GM19395 (cell line): ENCODE data around the gene MZB1.
"Not testable (repeated sequence)": the region's sequence is repeated elsewhere in the genome, so short reads cannot be mapped to it uniquely, and the experiment has no call there.

Experiments used
- ATAC-seq: cut with Tn5 transposase; IDR thresholded peaks from one replicate; pipeline ENCODE4 v1.9.1; 2021; ENCODE audit warnings: mild to moderate bottlenecking, moderate library complexity; ENCODE audit not compliant: unreplicated experiment

Gene MZB1

DNA sequence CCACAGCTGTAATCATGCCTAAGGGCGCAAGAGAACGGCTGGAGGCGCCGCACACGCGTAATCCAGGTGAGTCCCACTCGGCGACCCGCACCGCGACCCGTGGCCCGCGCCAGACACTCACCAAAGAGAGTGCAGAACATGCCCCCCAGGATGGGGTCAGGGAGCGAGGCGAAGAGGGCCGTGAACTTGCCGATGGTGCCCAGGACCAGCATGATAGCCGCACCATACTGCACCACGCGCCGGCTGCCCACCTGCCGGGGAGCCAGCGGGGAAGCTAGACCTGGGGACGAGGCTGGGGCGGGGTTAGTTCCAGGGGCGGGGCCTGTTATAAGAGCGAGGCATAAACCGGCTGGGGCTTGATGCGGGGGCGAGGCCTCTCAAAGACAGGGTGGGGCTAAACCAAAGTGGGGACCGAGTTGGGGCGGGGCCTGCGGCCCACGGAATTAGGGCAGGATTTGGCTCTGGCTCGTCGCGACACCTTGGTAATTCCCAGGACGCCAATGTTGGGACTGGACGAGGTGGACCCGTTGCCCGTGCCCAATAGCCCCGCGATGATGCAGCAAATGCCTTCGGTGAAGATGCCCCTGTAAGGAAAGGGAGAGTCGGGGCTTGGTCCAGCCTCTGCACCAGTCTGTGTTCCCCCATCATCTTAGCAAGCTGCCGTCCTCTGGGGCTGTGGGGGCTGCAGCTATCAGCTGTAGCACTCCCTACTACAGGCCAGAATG is 11.4 kb downstream of the MZB1 start:
- no peak for ATAC-seq

DNA sequence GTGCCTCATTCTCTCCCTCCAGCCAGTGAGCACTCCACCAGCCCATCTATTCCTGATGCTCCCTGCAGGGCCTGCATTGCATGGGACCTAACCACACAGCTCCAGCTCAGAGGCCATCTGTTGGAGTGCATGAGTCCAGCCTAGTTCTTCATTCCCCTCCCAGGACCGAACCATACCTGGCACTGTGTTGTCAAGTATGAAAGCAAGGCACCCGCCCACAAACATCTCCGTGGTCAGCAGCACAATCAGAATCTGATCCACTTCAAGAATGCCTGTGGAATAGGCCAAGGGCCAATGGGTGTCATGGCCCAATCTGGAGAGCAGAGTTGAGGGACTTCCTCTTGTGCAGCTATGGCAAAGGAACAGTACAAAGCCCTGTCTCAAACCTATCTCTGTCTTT is 12.5 kb downstream of the MZB1 start:
- no peak for ATAC-seq

DNA sequence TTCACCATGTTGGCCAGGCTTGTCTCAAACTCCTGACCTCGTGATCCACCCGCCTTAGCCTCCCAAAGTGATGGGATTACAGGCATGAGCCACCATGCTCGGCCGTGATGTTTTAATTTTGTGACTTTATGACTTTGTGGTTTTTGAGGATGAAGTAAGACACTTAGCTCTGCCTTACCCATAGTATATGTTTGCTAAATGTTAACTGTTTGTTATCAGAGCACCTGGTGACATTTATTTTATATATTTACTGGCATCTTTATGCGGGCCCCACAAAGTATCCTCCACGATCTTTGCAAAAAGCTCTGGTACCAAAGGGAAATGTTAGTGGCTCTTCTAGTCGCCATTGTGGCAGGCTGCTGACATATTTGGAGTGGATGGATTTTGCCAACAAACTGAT is 13.3 kb downstream of the MZB1 start:
- ATAC-seq = no peak

DNA sequence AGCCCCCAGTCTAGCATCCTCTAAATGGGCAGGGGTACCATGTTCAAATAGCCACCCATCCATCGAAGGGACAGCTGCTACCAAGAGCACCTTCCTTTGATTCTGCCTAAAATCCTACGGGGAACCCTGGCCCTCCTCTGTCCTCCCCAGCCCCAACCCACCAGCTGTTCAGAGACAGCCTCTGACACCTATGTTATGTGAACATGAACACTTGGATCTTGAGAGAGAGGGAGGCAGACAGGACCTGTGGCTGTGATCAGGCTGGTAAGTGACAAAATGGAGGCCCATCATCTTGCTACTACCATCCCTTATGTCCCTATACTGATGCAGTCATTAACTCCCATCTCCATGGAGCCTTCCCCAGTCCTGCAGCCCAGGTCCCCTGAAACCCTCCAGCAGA is 14.8 kb downstream of the MZB1 start:
- no peak for ATAC-seq

DNA sequence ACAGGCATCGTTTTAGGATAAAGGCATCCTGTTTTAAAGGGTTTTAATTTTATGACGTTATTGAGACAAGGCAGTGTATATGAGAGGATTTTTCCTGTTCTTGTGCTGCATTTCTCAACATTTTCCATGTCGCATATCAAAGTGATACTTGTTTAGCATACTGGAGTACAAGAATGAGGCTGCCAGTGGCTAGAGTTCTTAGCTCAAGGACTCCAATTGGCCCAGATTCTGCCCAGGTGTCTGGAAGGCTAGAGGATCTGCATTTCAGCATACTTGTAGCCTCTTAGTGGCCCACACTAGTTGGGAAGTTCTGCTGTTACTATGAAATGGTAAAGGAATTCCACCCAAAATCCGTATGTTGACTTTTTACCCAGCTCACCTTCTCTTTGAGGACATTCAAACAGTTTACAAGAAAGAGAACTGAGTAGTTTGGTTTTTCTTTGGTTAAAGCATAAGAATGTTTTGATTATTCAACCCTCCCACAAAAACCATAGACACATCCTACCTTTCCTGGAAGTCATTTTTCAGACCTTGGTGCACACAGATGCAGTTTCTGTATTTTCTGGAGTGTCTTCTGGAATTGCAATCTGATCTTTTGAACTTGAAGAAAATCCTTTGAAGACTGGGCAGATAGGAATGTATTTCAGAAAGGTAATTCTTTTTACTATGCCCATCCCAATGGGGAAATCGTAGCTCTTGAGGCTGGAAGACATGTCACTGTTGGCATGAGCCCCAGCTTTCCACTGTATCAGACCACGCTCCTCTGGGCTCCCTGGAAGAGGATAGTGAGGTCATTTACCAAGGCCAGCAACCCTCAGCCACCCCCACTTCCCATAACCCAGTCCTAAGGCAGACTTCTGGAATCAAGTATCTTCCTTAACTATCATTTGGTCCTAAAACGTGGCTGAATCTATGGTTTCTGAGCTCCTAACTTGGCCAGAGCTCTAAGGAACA is 18.0 kb downstream of the MZB1 start:
- no peak for ATAC-seq

DNA sequence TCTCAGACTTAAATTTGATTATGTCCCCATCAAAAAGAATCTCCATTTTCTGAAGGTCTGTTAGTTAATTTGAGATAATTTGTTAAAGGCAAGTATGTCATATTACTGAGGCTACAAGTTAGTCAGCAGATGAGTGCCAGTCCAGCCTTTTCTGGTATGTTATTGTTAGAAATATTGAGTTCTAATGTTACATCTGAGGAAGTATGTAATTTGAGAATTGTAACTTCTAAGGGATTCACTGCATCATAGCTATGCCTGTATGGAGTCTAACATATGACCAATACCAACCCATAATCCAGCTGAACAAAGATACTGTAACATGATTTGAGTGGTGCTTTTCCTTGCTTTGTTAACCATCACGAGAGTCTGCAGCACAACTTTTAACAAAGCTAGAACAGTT is 20.5 kb downstream of the MZB1 start:
- no peak for ATAC-seq

DNA sequence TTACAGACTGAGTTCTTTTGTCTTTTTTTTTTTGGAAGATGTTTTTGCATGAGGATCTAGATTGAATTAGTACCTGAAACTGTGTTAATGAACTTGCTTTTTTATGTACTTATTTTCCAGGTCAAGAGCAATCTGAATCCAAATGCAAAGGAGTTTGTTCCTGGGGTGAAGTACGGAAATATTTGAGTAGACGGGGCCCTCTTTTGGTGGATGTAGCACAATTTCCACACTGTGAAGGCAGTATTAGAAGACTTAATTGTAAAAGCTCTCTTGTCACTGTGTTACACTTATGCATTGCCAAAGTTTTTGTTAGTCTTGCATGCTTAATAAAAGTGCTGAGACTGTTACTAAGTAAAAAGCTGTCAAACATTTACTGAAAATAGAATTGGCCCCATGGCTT is 21.1 kb downstream of the MZB1 start:
- ATAC-seq = no peak

DNA sequence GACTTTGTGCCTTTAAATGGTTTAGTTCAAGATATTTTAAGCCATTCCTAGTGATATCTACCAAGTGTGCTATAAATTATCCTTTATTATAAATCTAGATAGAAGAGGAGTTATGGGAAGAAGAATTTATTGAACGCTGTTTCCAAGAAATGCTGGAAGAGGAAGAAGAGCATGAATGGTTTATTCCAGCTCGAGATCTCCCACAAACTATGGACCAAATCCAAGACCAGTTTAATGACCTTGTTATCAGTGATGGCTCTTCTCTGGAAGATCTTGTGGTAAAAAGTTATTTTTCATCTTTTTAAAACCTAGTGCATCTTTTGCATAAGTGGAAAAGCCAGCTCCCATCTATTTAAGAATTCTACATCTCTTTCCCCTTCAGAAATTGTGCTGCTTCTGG is 25.2 kb downstream of the MZB1 start:
- no peak for ATAC-seq

DNA sequence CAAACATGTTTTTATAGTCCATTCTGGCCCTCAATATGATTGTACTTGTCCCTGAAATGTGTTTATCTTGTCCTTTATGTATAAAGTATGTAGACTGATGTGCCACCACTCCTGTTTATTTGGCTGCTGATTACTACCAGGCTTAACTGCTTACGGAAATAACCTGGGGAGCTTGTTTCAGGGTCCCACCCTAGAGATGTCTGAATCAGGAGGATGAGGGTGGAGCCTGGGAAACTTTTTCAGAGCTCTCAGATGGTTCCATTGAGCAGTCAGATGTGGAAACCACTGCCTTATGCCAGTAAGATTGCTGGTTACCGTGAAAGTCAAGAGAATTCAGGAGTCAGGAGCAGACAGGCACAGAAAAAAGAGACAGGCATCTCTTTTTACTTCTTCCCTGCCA is 25.8 kb downstream of the MZB1 start:
- no peak for ATAC-seq

DNA sequence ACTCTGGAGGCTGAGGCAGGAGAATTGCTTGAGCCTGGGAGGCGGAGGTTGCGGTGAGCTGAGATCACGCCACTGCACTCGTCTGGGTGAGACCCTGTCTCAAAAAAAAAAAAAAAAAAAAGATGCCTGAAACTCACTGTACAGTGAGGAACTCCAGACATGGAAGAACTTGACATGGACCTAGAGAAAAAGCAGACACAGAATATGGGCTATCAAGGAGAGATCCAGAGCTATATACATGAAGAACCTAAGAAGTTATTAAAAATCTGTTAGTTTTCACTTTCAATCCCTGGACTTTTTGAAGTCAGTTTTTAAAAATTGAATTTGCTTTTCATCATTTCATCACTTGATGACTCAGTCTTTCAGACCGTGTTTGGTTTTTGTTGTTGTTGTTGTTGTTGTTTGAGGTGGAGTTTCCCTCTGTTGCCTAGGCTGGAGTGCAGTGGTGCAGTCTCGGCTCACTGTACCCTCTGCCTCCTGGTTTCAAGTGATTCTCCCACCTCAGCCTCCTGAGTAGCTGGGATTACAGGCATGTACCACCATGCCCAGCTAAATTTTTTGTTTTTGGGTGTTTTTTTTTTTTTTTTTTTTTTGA is 27.8 kb downstream of the MZB1 start:
- ATAC-seq = no peak

DNA sequence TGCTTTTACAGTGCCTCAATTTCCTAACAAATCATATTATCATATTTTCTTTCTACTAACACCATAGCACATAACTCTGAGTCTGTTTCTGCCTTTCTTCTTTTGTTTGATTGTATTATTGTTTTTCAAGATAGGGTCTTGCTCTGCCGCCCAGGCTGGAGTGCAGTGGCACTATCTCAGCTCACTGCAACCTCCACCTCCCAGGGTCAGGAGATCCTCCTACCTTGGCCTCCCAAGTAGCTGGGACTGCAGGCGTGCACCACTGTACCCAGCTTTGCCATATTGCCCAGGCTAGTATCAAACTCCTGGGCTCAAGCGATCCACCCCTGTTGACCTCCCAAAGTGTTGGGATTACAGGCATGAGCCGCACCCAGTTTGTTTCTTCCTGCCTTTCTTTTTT is 29.3 kb downstream of the MZB1 start:
- no peak for ATAC-seq

DNA sequence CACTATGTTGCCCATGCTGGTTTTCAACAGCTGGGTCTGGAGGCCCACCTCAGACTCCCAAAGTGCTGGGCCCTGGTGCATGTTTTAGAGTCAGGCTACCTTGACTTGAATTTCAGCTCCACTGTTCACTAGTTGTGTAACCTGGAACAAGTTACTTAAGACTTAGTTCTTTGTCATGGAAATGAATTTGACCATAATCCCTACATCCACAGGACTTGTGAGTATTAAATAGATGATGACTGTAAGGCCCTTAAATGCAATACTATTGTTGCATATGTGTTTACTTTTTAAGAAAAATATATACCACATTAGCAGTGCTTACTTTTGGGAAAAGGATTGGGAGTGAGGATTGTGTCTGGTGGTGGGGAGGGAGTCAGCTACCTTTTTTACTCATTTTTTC is 31.6 kb downstream of the MZB1 start:
- no peak for ATAC-seq

DNA sequence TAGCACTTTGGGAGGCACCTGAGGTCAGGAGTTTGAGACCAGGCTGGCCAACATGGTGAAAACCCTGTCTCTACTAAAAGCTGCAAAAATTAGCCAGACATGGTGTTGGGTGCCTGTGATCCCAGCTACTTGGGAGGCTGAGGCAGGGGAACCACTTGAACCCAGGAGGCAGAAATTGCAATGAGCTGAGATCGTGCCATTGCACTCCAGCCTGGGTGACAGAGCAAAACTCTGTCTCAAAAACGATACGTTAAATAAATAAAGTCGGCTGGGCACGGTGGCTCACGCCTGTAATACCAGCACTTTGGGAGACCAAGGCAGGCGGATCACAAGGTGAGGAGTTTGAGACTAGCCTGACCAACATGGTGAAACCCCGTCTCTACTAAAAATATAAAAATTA is 33.8 kb downstream of the MZB1 start:
- ATAC-seq = not testable (repeated sequence)

DNA sequence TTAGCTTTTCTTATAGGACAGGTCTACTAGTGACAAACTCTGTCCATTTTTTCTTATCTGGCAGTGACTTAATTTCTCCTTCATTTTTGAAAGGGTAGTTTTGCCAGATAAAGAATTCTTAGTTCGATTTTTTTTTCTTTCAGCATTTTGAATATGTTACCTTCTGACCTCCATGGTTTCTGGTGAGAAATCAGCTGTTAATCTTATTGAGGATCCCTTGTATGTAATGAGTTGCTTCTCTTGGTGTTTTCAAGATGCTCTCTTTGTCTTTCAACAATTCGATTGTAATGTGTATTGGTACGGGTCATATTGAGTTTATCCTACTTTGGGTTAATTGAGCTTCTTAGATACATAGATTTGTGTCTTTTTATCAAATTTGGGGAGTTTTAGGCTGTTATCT is 35.5 kb downstream of the MZB1 start:
- no peak for ATAC-seq

DNA sequence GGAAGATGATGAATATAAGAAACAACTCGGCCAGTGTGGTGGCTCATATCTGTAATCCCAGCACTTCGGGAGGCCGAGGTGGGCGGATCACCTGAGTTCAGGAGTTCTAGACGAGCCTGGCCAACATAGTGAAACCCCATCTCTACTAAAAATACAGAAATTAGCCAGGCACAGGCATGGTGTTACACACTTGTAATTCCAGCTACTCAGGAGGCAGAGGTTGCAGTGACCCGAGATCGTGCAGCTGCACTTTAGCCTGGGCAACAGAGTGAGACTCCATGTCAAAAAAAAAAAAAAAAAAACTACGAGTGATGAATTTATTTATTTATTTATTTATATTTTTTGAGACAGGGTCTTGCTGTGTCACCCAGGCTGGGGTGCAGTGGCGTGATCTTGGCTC is 41.9 kb downstream of the MZB1 start:
- not testable (repeated sequence) for ATAC-seq

DNA sequence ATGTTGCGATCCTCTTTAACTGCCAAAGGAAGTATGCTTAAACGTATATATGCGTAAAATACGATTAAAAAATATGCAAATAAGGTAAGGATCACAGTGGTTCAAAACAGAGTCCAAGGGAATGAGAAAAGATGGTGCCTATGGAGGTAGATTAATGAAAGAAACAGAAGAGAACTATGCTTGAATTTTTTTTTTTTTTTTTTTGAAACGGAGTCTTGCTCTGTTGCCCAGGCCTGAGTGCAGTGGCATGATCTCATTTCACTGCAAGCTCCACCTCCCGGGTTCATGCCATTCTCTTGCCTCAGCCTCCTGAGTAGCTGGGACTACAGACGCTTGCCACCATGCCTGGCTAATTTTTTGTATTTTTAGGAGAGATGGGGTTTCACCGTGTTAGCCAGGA is 44.3 kb downstream of the MZB1 start:
- not testable (repeated sequence) for ATAC-seq

DNA sequence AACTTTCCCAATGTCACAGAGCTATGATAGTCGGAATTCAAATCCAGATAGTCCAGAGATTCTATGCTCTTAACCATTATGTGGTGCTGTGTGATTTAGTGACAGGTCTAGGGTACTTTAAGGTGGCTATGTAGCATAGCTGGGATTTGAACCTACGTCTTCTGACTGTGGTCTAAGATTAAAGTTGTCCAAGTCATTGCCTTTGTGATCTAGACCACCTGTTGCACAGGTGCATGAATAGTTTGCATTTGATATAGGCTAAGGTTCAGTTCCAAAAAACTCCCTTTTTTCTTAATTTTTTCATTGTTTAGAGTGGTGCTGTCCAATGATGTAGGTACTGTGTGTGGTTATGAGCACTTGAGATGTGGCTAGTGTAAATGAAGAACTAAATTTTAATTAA is 45.5 kb downstream of the MZB1 start:
- ATAC-seq = no peak

DNA sequence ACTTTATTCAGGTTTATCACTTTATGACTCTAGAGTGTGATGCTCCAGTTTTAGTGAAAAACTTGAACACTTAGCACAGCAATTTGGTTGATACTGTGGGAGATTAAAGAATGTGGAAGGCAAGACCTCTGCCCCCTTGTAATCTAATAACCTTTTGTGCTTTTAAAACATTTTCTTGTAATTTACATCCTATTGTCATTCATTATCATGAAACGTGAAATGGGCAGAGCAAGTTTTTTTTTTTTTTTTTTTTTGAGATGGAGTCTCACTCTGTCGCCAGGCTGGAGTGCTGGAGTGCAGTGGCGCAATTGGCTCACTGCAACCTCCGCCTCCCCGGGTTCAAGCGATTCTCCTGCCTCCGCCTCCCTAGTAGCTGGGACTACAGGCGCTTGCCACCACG is 46.2 kb downstream of the MZB1 start:
- ATAC-seq = no peak

DNA sequence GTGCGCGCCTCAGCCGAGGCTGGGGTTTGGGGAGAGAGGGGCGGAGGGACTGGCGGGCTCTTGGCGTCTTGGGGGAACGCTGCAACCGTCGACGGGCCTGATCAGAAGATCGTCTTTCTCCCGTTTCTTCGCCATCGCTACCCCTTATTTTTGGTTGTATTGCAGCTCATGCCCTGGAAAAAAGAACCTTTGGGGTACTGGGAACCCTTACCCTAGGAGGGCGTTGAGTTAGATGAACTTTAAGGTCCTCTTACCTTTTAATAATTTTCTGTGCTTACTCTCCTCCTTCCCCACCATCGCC is 47.3 kb downstream of the MZB1 start:
- no peak for ATAC-seq

DNA sequence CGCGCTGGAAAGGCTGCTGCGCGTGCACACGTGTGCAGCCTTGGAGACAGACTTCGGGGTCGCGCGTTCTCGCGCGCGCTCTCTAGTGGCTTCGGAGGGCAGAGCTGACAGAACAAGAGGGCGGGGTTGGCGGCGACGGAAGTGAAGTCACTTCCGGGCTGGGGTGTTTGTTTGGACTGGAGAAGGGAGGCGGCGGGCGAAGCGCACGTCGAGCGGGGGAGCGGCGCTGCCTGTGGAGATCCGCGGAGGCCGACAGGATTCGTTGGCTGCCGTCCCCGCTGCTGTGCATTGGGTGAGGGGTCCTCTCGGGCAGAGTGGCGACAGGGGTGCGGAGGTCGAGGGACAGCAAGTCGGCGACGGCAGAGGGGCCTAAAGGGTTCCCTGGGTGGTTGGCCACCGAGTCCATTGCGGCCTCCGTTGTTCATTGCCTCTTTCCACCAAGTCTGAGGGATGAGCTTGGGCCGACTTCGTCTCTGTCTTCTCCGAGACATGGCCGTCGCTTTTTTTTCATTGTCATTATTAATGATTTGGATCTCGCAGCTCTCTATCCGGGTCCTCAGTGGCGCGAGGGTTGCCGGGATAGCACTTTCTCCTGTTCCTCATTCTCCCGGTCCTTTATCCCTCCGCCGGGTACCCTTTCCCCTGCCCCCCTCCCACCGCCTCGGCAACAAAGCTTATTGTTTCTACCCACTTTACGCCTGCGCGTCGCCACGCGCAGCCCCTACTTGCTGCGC is 47.9 kb downstream of the MZB1 start, which contains the start of gene PAIP2:
PAIP2 (plus strand) TSS at position 166 of the 734 bp plus-strand sequence. CDS start 21,931 bp downstream, outside the sequence.
- ATAC-seq = peak; percentile 92

DNA sequence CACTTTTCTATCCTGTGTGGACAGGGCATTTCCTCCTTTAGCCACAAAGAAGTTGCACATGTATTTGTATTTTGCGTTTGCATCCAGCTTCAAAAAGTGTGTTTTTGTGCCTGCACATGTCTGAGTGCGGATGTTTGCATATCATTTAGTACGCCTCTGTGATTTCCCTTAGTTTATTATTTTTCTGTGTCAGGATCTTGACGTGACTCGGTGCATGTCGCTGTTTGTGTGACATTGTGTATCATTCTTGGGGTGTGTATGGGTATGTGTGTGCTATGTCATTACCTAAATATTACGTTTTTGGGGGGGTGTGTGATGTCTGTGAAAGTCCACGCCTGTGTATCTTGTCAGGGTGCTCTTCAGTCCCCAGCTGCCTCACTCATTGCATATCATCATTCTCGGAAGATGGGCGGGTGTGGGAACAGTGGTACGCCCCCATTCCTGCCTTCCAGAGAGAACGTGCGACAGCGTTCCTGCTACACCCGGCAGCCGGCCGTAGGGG is 48.5 kb downstream of the MZB1 start:
- no peak for ATAC-seq
